ENCODE data around the gene SLC9A5.

SLC9A5 gene

GRCh38 chr16:67256701-67257230, 8.0 kb downstream of the SLC9A5 start:
- DNase-seq (ENCODE audit: low spot score): no peak

- DNase-seq (ENCODE audit: low spot score): no peak
Measured at GRCh38 chr16:67257486-67258160, 8.8 kb downstream of the SLC9A5 start.

GRCh38 chr16:67258161-67258835, 9.5 kb downstream of the SLC9A5 start:
- no peak for DNase-seq (ENCODE audit: low spot score)

- no peak for DNase-seq (ENCODE audit: low spot score)
Measured at GRCh38 chr16:67259705-67260104, 10.9 kb downstream of the SLC9A5 start.

- peak; percentile 18 for DNase-seq (ENCODE audit: low spot score)
Measured at GRCh38 chr16:67260426-67261063, 11.8 kb downstream of the SLC9A5 start.

GRCh38 chr16:67263201-67263600, 14.4 kb downstream of the SLC9A5 start:
- no peak for DNase-seq (ENCODE audit: low spot score)

- no peak for DNase-seq (ENCODE audit: low spot score)
Measured at GRCh38 chr16:67264277-67264676, 15.5 kb downstream of the SLC9A5 start.

- DNase-seq (ENCODE audit: low spot score): no peak
Measured at GRCh38 chr16:67264866-67265265, 16.1 kb downstream of the SLC9A5 start.

- DNase-seq (ENCODE audit: low spot score): no peak
Measured at GRCh38 chr16:67265834-67266233, 17.1 kb downstream of the SLC9A5 start.

- DNase-seq (ENCODE audit: low spot score): no peak
Measured at GRCh38 chr16:67268136-67268579, 19.4 kb downstream of the SLC9A5 start.

- no peak for DNase-seq (ENCODE audit: low spot score)
Measured at GRCh38 chr16:67269766-67270165, 21.0 kb downstream of the SLC9A5 start.

- DNase-seq (ENCODE audit: low spot score): no peak
Measured at GRCh38 chr16:67270931-67271338, 22.2 kb downstream of the SLC9A5 start.

- no peak for DNase-seq (ENCODE audit: low spot score)
Measured at GRCh38 chr16:67271446-67271845, 22.7 kb downstream of the SLC9A5 start.

GRCh38 chr16:67275321-67275720, 26.5 kb downstream of the SLC9A5 start:
- DNase-seq (ENCODE audit: low spot score): no peak

- no peak for DNase-seq (ENCODE audit: low spot score)
Measured at GRCh38 chr16:67277294-67277998, 28.7 kb downstream of the SLC9A5 start.

- no peak for DNase-seq (ENCODE audit: low spot score)
Measured at GRCh38 chr16:67277999-67278772, 29.4 kb downstream of the SLC9A5 start.

- peak; percentile 35 for DNase-seq (ENCODE audit: low spot score)
Measured at GRCh38 chr16:67278773-67279295, 30.1 kb downstream of the SLC9A5 start.

- DNase-seq (ENCODE audit: low spot score): peak; percentile 88
Measured at GRCh38 chr16:67279296-67280089, 30.7 kb downstream of the SLC9A5 start, which contains the start of gene PLEKHG4. TSS of gene PLEKHG4 (plus strand) at chr16:67279532. CDS start at chr16:67280045, 513 bp downstream.

GRCh38 chr16:67280090-67281015, 31.6 kb downstream of the SLC9A5 start:
- DNase-seq (ENCODE audit: low spot score): no peak
